ENCODE measurements around the gene UNKL.

DNA sequence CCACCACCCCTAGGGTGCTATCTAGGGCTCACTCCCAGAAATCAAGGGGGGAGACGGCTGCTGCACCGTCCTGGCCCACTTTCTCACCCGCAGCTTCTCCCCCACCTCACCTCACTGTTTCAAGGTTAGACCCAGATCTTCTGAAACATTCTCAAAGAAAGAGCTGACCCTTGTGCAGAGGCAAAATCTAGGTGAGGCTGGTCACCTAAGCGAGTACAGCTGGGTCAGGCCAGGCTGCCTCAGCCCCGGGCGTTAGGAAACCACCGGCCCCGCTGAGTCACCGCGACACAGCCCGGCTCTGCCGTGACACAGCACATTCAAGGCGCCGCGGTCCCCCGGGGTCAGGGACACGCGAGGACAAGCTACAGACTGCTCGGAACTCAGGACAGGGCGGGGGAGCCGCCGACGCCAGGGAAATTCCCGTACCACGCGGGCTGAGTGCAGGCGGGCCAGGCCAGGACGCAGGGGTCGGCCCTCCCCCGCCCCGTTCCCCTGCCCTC is 35.6 kb downstream of the UNKL start:
- TF ChIP-seq, protein P1, sequence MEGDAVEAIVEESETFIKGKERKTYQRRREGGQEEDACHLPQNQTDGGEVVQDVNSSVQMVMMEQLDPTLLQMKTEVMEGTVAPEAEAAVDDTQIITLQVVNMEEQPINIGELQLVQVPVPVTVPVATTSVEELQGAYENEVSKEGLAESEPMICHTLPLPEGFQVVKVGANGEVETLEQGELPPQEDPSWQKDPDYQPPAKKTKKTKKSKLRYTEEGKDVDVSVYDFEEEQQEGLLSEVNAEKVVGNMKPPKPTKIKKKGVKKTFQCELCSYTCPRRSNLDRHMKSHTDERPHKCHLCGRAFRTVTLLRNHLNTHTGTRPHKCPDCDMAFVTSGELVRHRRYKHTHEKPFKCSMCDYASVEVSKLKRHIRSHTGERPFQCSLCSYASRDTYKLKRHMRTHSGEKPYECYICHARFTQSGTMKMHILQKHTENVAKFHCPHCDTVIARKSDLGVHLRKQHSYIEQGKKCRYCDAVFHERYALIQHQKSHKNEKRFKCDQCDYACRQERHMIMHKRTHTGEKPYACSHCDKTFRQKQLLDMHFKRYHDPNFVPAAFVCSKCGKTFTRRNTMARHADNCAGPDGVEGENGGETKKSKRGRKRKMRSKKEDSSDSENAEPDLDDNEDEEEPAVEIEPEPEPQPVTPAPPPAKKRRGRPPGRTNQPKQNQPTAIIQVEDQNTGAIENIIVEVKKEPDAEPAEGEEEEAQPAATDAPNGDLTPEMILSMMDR (conservative IDR thresholded peaks at IDR 0.05) = no peak
- no peak for TF ChIP-seq EZH2 (IDR thresholded peaks at IDR 0.05; ENCODE audit: low read depth)

Measured in PC-9 (cell line).